Type B pancreatic cell (in vitro differentiated cells): Measurements from ENCODE around the gene EVA1C. TPM values are rescaled to one million over a fixed set of nuclear protein-coding genes. Genes with fewer than 3 reads are reported as not detected.

Experiments
- DNase-seq: peaks from one replicate; pipeline ENCODE4 v3.0.0; 2021; ENCODE audit warnings: mixed read lengths; ENCODE audit not compliant: unreplicated experiment; ENCODE audit errors: extremely low spot score
- H3K27ac Mint-ChIP-seq: 2 replicates; pipeline ENCODE4 v1.8.0; 2021; ENCODE audit warnings: mild to moderate bottlenecking, mixed read lengths
- H3K27me3 Mint-ChIP-seq: 2 replicates; pipeline ENCODE4 v1.8.0; 2021; ENCODE audit warnings: mixed read lengths
- H3K36me3 Mint-ChIP-seq: 2 replicates; pipeline ENCODE4 v1.8.0; 2021; ENCODE audit warnings: mixed read lengths
- H3K4me1 Mint-ChIP-seq: one replicate; pipeline ENCODE4 v1.8.0; 2021; ENCODE audit warnings: mixed read lengths; ENCODE audit not compliant: unreplicated experiment
- H3K4me3 Mint-ChIP-seq: 2 replicates; pipeline ENCODE4 v1.8.0; 2021; ENCODE audit warnings: mild to moderate bottlenecking, mixed read lengths
- H3K9me3 Mint-ChIP-seq: 2 replicates; pipeline ENCODE4 v1.8.0; 2021; ENCODE audit warnings: mixed read lengths
- total RNA-seq: library from RNA; stranded (reverse); gene quantifications from 2 replicates; pipeline ENCODE4 v1.2.1, GENCODE V29; 2021; ENCODE audit warnings: low replicate concordance
- TF ChIP-seq, protein P1 (sequence below): fragments of 200-600 bp; sonication (generic); conservative IDR thresholded peaks from 2 replicates; pipeline ENCODE4 v1.5.0; 2021; ENCODE audit warnings: antibody characterized with exemption, mild to moderate bottlenecking

Gene EVA1C
- total RNA-seq, 1 donor from 2014 or later = 0.63 TPM

DNA sequence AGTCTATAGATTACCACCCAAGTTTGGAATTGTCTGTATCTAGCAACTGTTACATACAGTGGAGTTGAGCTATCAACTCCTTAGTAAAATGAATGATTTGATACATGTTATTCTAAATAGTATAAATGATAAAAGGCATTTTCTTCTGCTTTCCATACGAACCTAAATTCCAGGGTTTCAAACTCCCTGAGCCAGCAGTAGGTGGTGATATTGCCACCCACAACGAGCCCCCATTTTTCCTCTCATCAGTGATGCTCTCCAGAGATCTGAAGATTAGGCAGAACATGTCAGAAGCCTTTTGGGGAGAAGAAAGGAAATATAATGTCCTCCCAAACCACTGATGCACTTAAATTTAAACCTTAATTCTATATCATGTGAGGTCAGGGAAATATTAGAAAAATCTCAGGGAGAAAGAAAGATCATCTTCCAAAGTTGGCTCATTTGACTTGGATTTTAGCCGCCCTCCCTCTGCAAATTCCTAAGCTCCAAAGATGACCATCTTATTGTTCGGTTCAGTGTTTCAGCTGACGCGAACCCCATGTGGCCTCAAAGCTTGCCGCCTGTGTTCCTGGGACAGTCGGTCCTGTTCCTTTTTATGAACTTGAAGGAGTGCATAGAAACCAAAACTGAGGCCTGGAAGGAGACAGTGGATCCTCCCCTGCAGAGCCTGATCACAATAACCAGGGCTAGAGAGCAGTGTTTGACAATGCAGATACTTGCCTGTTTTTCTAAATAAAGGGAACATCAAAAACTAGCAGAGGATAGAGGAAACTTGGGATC is 2.3 kb downstream of the EVA1C start:
- Mint-ChIP-seq H3K36me3 (no peaks in the 10 kb centered on the region), H3K27ac (no peak overlapping the region), H3K27me3 (peaks cover 68% of the 10 kb centered on the region), H3K4me1 (peaks cover 4% of the 10 kb centered on the region), H3K9me3 (no peaks in the 10 kb centered on the region), H3K4me3 (peak overlapping the region; percentile 36)
- DNase-seq = no peak
- TF ChIP-seq, protein P1, sequence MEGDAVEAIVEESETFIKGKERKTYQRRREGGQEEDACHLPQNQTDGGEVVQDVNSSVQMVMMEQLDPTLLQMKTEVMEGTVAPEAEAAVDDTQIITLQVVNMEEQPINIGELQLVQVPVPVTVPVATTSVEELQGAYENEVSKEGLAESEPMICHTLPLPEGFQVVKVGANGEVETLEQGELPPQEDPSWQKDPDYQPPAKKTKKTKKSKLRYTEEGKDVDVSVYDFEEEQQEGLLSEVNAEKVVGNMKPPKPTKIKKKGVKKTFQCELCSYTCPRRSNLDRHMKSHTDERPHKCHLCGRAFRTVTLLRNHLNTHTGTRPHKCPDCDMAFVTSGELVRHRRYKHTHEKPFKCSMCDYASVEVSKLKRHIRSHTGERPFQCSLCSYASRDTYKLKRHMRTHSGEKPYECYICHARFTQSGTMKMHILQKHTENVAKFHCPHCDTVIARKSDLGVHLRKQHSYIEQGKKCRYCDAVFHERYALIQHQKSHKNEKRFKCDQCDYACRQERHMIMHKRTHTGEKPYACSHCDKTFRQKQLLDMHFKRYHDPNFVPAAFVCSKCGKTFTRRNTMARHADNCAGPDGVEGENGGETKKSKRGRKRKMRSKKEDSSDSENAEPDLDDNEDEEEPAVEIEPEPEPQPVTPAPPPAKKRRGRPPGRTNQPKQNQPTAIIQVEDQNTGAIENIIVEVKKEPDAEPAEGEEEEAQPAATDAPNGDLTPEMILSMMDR = peak; percentile 27

DNA sequence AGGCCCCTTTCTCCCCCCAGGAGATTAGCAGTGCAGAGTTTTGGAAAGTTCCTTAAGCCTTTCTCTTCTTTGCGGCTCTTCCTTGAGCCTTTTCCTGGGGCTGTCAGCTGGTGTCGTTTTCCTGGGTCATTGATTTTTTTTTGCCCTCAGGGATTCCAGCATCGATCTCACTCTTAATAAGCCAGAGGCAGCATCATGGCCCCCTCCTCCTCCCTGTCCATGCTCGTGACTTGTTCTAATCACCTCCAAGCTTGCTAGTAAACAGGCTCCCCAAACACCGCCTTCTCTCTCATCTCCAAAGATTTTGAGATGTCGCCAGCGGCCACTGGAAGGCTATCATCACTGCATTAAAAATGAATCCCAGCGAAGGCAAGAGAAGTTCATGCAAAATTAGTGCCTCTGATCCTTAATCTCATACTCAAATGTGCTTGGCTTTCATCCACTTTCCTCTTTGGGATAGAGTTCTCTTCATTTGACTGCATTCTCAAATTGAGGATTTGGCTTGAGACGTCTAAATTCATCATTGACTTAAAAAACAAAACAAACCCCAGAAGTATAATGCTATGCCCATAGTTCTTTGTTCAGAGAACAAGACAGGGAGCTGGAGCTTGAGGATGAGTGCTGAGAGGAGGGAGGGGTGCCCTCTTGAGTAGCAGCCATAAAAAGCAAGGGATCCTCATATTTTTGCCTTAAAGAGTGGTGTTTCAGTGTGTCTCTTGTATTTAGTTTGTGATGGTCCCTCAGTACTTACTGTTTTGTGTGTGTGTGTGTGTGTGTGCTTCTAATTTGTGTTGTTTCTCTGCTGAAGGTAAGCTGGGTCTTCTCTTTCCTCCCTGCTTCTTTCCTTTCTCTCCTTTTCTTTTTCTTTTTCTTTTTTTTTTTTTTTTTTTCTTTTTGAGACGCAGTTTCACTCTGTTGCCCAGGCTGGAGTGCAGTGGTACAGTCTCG is 3.2 kb downstream of the EVA1C start:
- no peaks in the 10 kb centered on the region for H3K36me3 Mint-ChIP-seq
- no peak overlapping the region for H3K4me3 Mint-ChIP-seq
- peaks cover 4% of the 10 kb centered on the region for H3K4me1 Mint-ChIP-seq
- H3K9me3 Mint-ChIP-seq = no peaks in the 10 kb centered on the region
- H3K27me3 Mint-ChIP-seq = peaks cover 58% of the 10 kb centered on the region
- DNase-seq = no peak
- no peak overlapping the region for H3K27ac Mint-ChIP-seq
- TF ChIP-seq, protein P1 = no peak

DNA sequence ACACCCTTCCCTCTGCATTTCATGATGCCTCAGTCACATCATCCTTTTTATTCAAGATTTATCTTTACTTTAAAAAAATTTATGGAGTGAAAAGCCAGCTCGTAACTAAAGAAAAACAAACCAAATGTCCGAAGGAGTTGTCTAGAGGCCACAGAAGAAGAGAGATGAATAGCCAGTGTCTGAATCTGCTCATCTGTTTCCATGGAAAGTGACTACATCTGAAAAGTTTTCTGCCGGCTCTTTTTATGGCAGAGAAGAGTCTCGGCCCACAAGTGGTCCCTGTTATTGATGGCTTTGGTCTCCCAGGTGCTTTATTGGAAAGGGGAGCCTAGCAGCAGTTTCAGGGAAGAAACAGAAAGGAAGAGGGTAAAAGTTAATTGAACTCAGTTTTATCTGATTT is 5.6 kb downstream of the EVA1C start:
- TF ChIP-seq, protein P1 = no peak
- no peaks in the 10 kb centered on the region for H3K9me3 Mint-ChIP-seq
- DNase-seq = no peak
- H3K27ac Mint-ChIP-seq = no peak overlapping the region
- H3K27me3 Mint-ChIP-seq = peaks cover 43% of the 10 kb centered on the region
- H3K36me3 Mint-ChIP-seq = no peaks in the 10 kb centered on the region
- H3K4me1 Mint-ChIP-seq = peaks cover 4% of the 10 kb centered on the region
- no peak overlapping the region for H3K4me3 Mint-ChIP-seq

DNA sequence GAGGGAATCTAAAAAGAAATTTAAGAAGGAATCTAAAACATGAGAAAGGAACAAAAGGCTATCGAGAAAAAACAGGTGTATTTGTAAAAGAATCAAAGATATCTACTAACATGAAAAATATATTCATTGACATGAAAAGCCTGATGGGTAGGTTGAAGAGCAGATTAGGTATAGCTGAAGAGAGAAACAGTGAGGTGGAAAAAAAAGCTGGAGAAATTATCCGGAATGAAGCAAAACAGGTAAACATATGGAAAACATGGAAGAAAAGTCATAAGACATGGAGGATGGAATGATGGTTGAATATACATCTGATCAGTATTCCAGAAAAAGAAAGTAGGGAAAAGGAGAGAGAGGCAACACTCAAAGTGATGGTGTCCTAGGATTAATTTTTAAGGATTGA is 9.6 kb downstream of the EVA1C start:
- H3K4me3 Mint-ChIP-seq = no peak overlapping the region
- TF ChIP-seq, protein P1 = no peak
- DNase-seq = no peak
- peaks cover 11% of the 10 kb centered on the region for H3K27me3 Mint-ChIP-seq
- no peaks in the 10 kb centered on the region for H3K36me3 Mint-ChIP-seq
- H3K4me1 Mint-ChIP-seq = no peaks in the 10 kb centered on the region
- H3K9me3 Mint-ChIP-seq = no peaks in the 10 kb centered on the region
- no peak overlapping the region for H3K27ac Mint-ChIP-seq

DNA sequence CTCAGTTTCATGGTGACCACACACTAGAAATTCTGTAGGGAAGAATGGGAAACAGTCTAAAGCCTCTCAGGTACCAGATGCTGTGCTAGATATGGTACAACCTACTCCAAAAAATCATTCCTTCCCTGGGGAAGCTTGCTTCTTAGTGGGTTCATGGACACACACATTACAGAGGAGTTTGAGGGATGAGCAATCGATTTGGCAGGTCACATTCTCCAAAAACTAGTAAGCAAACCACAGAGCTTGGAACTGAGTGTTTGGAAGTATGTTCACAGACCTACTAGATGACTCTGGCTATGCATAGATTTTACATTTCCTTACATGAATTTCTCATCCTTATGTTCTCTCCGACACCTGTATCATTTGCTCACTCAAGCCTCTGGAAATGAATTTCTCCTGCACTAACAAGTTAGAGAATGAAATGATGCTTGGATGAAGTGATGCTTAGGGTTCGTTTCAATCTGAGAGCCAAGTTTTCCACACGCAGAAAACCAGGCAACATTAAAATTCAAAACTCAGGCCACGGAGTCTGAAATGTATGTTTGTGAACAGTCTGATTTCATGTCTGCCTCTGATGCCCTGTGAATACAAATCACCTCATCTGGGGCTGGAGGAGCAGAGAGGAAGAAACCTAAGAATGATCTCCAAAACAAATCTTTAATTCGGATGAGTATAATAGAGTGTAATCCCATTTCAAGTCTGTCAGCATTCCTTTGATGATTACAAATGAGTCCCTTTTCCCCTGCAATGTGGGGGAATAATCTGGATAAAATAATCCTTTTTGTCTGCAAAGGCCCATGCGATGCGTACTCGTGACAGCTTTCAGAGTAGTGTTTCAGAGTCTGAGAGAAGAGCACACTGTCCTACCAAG is 11.0 kb downstream of the EVA1C start:
- no peaks in the 10 kb centered on the region for H3K9me3 Mint-ChIP-seq
- no peaks in the 10 kb centered on the region for H3K36me3 Mint-ChIP-seq
- H3K4me1 Mint-ChIP-seq = no peaks in the 10 kb centered on the region
- TF ChIP-seq, protein P1 = no peak
- no peak overlapping the region for H3K27ac Mint-ChIP-seq
- H3K4me3 Mint-ChIP-seq = no peak overlapping the region
- DNase-seq = no peak
- peaks cover 3% of the 10 kb centered on the region for H3K27me3 Mint-ChIP-seq
